22Rv1 (cell line): ENCODE data around the gene PPM1L.

Source experiments
- H3K27ac ChIP-seq: fragments of 450-650 bp; 2 replicates; pipeline ENCODE4 v1.5.1; 2017
- ZFX ChIP-seq: fragments of 450-650 bp; IDR thresholded peaks from 2 replicates; pipeline ENCODE4 v1.6.1; 2017; ENCODE audit warnings: antibody characterized with exemption, borderline replicate concordance
- TF ChIP-seq, protein P1 (sequence below): fragments of 450-650 bp; IDR thresholded peaks from 2 replicates; pipeline ENCODE4 v1.5.1; 2017; ENCODE audit warnings: mild to moderate bottlenecking

Gene PPM1L

DNA sequence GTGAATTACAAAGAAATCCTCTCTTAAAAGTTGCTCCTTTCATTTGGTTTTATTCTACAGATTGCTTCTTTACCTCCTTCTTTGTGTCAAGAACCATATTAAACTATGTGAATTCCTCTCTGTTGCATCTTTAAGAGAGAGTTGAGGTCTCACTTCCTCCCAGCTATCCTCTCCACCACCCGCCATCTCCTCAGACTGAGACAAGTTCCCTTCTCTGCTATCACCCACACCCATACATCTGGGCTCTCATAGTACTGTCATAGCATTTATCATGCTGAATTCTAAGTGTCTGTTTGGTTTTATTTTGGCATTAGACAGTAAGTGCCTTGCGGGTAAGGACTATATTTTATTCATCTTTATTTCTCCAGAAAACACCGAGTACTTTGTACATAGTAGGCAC is 294.9 kb downstream of the PPM1L start:
- no peak overlapping the region for H3K27ac ChIP-seq
- no peak for TF ChIP-seq ZFX
- TF ChIP-seq, protein P1, sequence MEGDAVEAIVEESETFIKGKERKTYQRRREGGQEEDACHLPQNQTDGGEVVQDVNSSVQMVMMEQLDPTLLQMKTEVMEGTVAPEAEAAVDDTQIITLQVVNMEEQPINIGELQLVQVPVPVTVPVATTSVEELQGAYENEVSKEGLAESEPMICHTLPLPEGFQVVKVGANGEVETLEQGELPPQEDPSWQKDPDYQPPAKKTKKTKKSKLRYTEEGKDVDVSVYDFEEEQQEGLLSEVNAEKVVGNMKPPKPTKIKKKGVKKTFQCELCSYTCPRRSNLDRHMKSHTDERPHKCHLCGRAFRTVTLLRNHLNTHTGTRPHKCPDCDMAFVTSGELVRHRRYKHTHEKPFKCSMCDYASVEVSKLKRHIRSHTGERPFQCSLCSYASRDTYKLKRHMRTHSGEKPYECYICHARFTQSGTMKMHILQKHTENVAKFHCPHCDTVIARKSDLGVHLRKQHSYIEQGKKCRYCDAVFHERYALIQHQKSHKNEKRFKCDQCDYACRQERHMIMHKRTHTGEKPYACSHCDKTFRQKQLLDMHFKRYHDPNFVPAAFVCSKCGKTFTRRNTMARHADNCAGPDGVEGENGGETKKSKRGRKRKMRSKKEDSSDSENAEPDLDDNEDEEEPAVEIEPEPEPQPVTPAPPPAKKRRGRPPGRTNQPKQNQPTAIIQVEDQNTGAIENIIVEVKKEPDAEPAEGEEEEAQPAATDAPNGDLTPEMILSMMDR, result no peak

DNA sequence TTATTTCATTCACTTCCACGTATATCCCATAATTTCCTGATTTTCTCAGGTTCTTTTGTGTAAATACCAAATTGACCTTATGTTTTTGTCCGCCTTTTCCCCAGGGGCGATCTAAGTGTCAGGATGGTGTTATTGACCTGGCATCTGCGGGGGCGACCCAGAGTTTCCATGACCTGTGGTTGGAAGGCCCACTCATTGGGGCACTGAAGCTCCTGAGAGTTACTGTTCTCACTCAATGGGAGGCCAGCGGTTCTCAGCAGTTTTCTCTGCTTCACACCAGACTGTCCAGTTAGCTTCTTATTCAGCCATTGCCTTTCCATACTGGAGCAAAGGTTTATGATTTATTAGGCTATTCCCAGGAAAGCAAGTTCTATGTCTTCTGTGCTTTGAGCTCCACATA is 295.8 kb downstream of the PPM1L start:
- TF ChIP-seq, protein P1, result no peak
- TF ChIP-seq ZFX, result no peak
- H3K27ac ChIP-seq, result no peak overlapping the region

DNA sequence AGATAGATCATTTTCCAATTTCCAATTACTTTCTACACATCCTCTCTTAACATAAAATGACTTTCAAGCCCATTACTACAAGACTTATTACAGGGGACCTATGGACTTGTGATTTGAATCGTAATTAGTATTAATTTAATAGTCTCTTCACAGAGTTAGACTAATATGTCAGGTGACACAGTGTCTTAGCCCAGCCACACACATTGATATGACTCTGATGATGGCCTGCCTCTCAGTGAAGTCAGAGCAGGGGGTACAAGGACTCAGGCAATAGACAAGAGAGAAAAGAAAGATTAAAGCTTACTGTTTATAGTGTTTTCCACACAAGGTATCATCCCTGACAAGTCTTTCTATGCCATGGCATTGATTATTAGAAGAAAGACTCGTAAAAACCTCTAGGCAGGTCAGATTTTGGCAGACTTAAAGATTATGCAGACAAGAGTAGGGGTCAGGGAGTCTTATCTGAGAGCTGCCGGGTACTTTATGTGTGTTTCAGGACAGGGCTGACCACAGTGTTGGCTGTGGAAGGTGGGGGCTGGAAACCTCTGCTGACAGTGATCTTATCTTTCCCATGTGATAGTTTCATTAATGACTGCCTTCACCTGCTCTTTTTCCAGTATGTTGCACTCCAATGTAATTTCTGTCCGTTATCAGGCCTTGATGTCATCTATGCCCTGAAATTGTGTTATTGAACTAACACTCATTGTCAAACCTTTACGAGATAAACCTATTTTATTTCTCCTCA is 299.0 kb downstream of the PPM1L start:
- no peak overlapping the region for H3K27ac ChIP-seq
- TF ChIP-seq, protein P1, result no peak
- no peak for TF ChIP-seq ZFX

DNA sequence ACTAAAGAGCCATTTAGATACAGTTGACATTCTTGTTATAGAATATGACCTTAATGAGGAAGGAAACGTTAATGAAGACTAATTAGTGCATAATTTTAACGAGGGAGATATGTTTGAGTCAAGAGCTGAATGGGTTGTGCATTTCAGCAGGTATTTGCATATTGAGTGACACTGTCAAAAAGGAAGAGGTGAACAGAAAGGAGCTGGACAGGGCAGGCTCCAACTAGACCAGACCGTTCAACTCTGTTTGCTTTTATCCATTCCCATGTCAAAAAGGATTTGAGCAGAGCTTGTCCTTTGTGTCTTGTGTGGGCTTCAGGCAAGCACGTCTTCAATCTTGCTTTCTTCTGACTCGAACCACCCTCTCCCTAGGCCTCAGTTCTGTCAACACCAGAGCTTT is 308.4 kb downstream of the PPM1L start:
- no peak overlapping the region for H3K27ac ChIP-seq
- TF ChIP-seq, protein P1, result no peak
- no peak for TF ChIP-seq ZFX

DNA sequence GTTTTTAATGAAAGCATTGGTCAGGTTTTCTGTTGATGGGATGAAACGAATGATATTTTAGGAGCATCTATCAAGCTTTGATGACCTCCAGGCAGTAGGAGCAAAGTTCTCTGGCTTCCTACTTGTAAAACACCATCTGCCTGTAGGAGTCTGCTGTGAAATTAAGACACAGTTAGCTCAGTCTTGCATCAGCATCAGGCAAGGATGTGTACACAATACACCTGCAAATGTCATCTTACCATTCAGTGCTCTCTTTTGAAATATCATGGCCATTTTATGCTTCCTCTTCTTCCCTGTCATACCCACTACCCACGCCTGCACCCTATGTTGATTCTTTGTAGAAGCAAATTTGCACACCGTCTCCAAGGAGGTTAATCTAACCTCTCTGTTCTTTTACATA is 310.9 kb downstream of the PPM1L start:
- TF ChIP-seq, protein P1, result no peak
- no peak for TF ChIP-seq ZFX
- H3K27ac ChIP-seq, result no peak overlapping the region

DNA sequence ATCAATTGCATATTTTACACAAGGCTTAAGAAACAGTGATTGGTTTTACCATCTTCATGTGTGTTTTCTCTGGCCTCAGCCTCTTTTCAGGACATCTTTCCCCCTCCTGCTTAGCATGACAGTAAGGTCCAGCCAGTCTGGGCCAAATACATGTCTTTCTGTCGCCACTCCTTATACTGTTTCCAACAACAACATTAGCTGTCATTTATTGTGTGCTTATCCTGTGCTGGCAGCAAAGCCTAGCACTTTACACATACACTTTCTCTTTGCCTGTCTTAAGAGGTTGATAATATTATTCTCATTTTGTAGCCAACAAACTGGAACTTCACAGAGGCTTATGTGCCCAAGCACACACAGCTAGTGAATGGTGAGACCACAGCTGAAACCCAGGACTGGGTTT is 311.3 kb downstream of the PPM1L start:
- no peak overlapping the region for H3K27ac ChIP-seq
- no peak for TF ChIP-seq ZFX
- TF ChIP-seq, protein P1, result no peak

DNA sequence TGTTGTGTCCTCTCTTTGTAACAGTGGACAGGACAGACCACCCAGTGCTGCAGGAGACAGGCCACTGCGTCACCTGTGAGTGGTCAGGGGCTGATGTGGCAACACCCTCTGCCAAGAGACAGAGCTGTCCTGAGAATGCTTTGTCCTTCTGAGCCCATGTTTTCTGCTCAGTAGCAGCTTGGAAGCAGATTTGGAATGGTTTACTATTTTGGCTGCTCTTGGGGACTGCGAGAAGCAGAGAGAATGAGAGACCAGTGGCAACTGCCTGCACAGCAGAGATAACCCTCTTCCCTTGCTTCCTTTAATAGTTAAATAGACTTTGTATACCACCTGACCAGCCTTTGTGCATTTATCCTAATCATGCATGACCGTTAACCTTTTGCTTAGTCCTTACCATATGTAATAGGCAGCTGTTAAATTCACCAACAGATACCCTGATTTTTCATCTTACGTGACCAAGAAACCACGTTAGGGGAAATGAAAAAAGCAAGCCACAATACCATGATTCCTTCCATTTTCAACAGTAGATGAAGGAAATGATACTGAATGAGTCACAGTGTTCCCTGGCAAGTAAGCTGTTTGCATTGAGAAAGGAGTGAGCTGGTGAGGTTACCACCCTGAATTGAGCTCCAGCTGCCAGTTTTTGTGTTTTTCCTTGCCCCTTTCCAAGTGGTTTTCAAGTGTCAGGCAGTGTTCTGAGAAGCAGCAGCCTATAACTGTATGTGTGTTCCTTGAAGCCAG is 313.6 kb downstream of the PPM1L start:
- no peak overlapping the region for H3K27ac ChIP-seq
- TF ChIP-seq, protein P1, result no peak
- no peak for TF ChIP-seq ZFX
